GM12878 (cell line): ENCODE data around the gene LIPM. TPM values are rescaled to one million over a fixed set of nuclear protein-coding genes. Genes with fewer than 3 reads are reported as not detected.

Source experiments
- ATAC-seq: fragments of 200-7000 bp; cut with Tn5 transposase; 3 replicates; pipeline ENCODE4 v1.9.1; 2020; ENCODE audit warnings: mild to moderate bottlenecking, moderate library complexity
- BruUV-seq: library from RNA; stranded (reverse); fragments of 400-500 nt; replicated peaks from 2 replicates; lab custom pipeline; 2021; lab: Mats Ljungman, UMichigan
- CTCF ChIA-PET: fragments of 300-600 bp; sonication (Branson Sonifier 250); formaldehyde crosslinking; extraction: SDS; loops from one replicate; lab custom pipeline; 2021; ENCODE audit warnings: inconsistent platforms; lab: Yijun Ruan, JAX
- POLR2A ChIA-PET: fragments of 350-600 bp; formaldehyde crosslinking; extraction: SDS; loops from one replicate; lab custom pipeline; 2021; ENCODE audit warnings: inconsistent platforms; lab: Charles Lee
- RAD21 ChIA-PET: fragments of 300-600 bp; sonication (Branson Sonifier 250); formaldehyde crosslinking; loops from one replicate; lab custom pipeline; 2023; ENCODE audit warnings: antibody characterized with exemption; ENCODE audit not compliant: unreplicated experiment; lab: Charles Lee
- SMC1A ChIA-PET: fragments of 300-600 bp; sonication (Branson Sonifier 250); formaldehyde crosslinking; loops from one replicate; lab custom pipeline; 2023; ENCODE audit not compliant: unreplicated experiment, uncharacterized antibody; lab: Charles Lee
- DNase-seq: peaks from one replicate; pipeline ENCODE4 v3.0.0-alpha.2; 2011; ENCODE audit warnings: low read depth, low spot score
- FAIRE-seq: peaks from 3 replicates; lab custom pipeline; 2011; peaks lifted over from hg19 to GRCh38; lab: Jason Lieb, UNC
- H2AFZ ChIP-seq: 2 replicates; pipeline ENCODE4 v1.6.0; 2011; ENCODE audit warnings: low read depth, low read length, control low read depth; ENCODE audit not compliant: control insufficient read depth
- H3K27ac ChIP-seq: 2 replicates; pipeline ENCODE4 v1.5.1; 2011; ENCODE audit warnings: control low read depth; ENCODE audit not compliant: control insufficient read depth, insufficient read depth
- H3K27me3 ChIP-seq, 2 experiments: replicated peaks in 1 of 2; 2 replicates each; pipeline versions ENCODE4 v1.6.0 to v1.6.1; 2011; ENCODE audit warnings: low read length in 1 of 2; ENCODE audit not compliant: control insufficient read depth in 2 of 2, insufficient read depth in 2 of 2
- H3K36me3 ChIP-seq, 2 experiments: 2 replicates each; pipeline ENCODE4 v1.5.1; 2011; ENCODE audit warnings: low read length in 1 of 2; ENCODE audit not compliant: control insufficient read depth in 2 of 2, insufficient read depth in 2 of 2
- H3K4me1 ChIP-seq: 2 replicates; pipeline ENCODE4 v1.6.1; 2011; ENCODE audit warnings: mild to moderate bottlenecking, low read length, moderate library complexity, mixed read lengths; ENCODE audit not compliant: control insufficient read depth, insufficient read depth
- H3K4me2 ChIP-seq: 2 replicates; pipeline ENCODE4 v1.6.0; 2011; ENCODE audit warnings: control low read depth; ENCODE audit not compliant: control insufficient read depth, insufficient read depth
- H3K4me3 ChIP-seq: fragments of 200-600 bp; sonication (generic); 2 replicates; pipeline ENCODE4 v1.5.1; 2016
- H3K79me2 ChIP-seq: 2 replicates; pipeline ENCODE4 v1.6.0; 2011; ENCODE audit warnings: low read length; ENCODE audit not compliant: control insufficient read depth, insufficient read depth
- H3K9ac ChIP-seq: 2 replicates; pipeline ENCODE4 v1.8.0; 2011; ENCODE audit warnings: low read length, control low read depth, mixed read lengths; ENCODE audit not compliant: control insufficient read depth, insufficient read depth
- H3K9me3 ChIP-seq: replicated peaks from 3 replicates; pipeline ENCODE4 v1.5.1; 2011; ENCODE audit warnings: mild to moderate bottlenecking, low read length; ENCODE audit not compliant: control insufficient read depth, insufficient read depth
- H4K20me1 ChIP-seq: 2 replicates; pipeline ENCODE4 v1.6.0; 2011; ENCODE audit not compliant: control insufficient read depth, insufficient read depth
- CHD2 ChIP-seq: IDR thresholded peaks from 2 replicates; pipeline ENCODE4 v1.6.1; 2011; ENCODE audit warnings: low read depth, low read length, improper control_type of control experiment, borderline replicate concordance
- PRDM15 ChIP-seq: fragments of 450-650 bp; formaldehyde crosslinking; IDR thresholded peaks from 2 replicates; pipeline ENCODE4 v1.4.0; 2020; ENCODE audit warnings: mild to moderate bottlenecking, moderate library complexity
- WGBS: methylation state at CpG from one replicate; pipeline ENCODE4 v1.1.6; 2016; ENCODE audit warnings: low lambda C conversion rate; ENCODE audit not compliant: insufficient replicate concordance, insufficient coverage; ENCODE audit errors: missing lambda C conversion rate; 5-methylcytosine and 5-hydroxymethylcytosine counted together
- in situ Hi-C: fragments of 300-500 bp; cut with MboI; formaldehyde crosslinking; loops from 9 replicates; pipeline ENCODE4 v1.14.3; 2018; ENCODE audit warnings: mixed read lengths
- intact Hi-C: fragments of 100-400 bp; cut with micrococcal nuclease; formaldehyde crosslinking; loops from one replicate; pipeline ENCODE4 v1.14.2; 2022; ENCODE audit not compliant: unreplicated experiment
- polyA plus RNA-seq, 11 experiments: library from polyadenylated mRNA; depleted of rRNA in 4 of 11; unstranded in 6 of 11; stranded (reverse) in 5 of 11; fragments of >200 nt; fragmentation: Nextera tagmentation in 4 of 11; fragmentation: Illumina TruSeq in 1 of 11; extraction: Ambion mirVana in 4 of 11; extraction: Trizol in 1 of 11; gene quantifications; 1 replicate in 1 of 11; 2 replicates in 10 of 11; pipeline versions ENCODE4 v1.2.1 to v1.2.3, GENCODE V29; 2011 to 2016; ENCODE audit warnings: inconsistent platforms in 2 of 11, missing spikeins in 2 of 11, low read depth in 1 of 11
- total RNA-seq, 4 experiments: library from RNA; depleted of rRNA in 3 of 4; stranded (reverse); fragments of >200 nt in 3 of 4; fragmentation: Illumina TruSeq in 1 of 4; extraction: Trizol in 1 of 4; gene quantifications; 2 replicates each; pipeline versions ENCODE4 v1.2.1 to v1.2.3, GENCODE V29; 2013 to 2021

LIPM gene
- total and polyA plus RNA-seq, 10 of the 15 experiments (the other 5 are each of a cell fraction or from before 2014, with no cell fraction given): not detected

- ChIA-PET POLR2A (no interaction called here), RAD21 (interaction anchor here (1.2 to 2.1 kb wide), 4 partner anchors 10 to 170 kb away, joined by 4 to 14 read pairs (median 8); no protein-coding TSS in a partner anchor), CTCF (interaction anchor here (0.6 to 22.7 kb wide), 11 partner anchors 10 to 392 kb away, joined by 3 to 895 read pairs (median 6); no protein-coding TSS in a partner anchor), SMC1A (interaction anchor here (0.9 to 18.0 kb wide), 7 partner anchors 10 to 285 kb away, joined by 3 to 575 read pairs (median 5); no protein-coding TSS in a partner anchor)
- Histone ChIP-seq H3K4me3 (no peak overlapping the region), H4K20me1 (no peaks in the 10 kb centered on the region), H3K27ac (no peak overlapping the region), H3K79me2 (no peaks in the 10 kb centered on the region), H3K9me3 (no peaks in the 10 kb centered on the region), H3K4me2 (no peak overlapping the region), H2AFZ (no peak overlapping the region), H3K36me3 (no peaks in the 10 kb centered on the region), H3K4me1 (0 out of 2 replicates have a peak, but pooled peaks cover 3% of the 10 kb centered on the region), H3K27me3 (no peaks in the 10 kb centered on the region), H3K9ac (no peak overlapping the region)
- ATAC-seq: no peak
- TF ChIP-seq CHD2: no peak
- no peak for TF ChIP-seq PRDM15 (CRISPR knock-in tag)
- 99% methylated on average over 4 of the region's 4 CpGs for WGBS
- intact Hi-C loops: no loop called here
- no TSS peak for BruUV-seq
- DNase-seq: no peak
- in situ Hi-C loops: no loop called here
- no peak for FAIRE-seq
Observed at GRCh38 chr10:88826388-88826787, 23.9 kb downstream of the LIPM start.
